Measurements from ENCODE around the gene ZNF764. TPM values are rescaled to one million over a fixed set of nuclear protein-coding genes. Genes with fewer than 3 reads are reported as not detected.

The ZNF764 gene
- total and polyA plus RNA-seq, 9 donors: 4.3 to 14.5 (median 11.3) TPM

GRCh38 chr16:30574678-30575077, 16.5 kb upstream of the ZNF764 start:
- no peak for DNase-seq
- intact Hi-C loops (cut with DNase I): loop anchor here in 1 of 4 donors (5.0 kb wide), 1 partner anchor 128 kb away; no protein-coding TSS in a partner anchor
- Histone ChIP-seq H3K4me3 (no peak overlapping the region), H3K27ac (no peak overlapping the region), H3K36me3 (no peaks in the 10 kb centered on the region), H3K9me3 (no peaks in the 10 kb centered on the region), H3K27me3 (no peaks in the 10 kb centered on the region), H3K4me1 (ENCODE audit: insufficient read depth) (peaks cover 10% of the 10 kb centered on the region)
- no peak for TF ChIP-seq EP300 (IDR thresholded peaks at IDR 0.05)
- TF ChIP-seq POLR2A (IDR thresholded peaks at IDR 0.05): no peak
- TF ChIP-seq CTCF (IDR thresholded peaks at IDR 0.05): no peak
- 61 to 68% (median 66%) methylated on average over 1 of the region's 1 CpG for WGBS, 3 donors

- no peaks in the 10 kb centered on the region for H3K36me3 ChIP-seq
- peak within 1 kb of the TSS; percentile 90 to 98 for H3K27ac ChIP-seq
- no peak for TF ChIP-seq EP300 (IDR thresholded peaks at IDR 0.05)
- TF ChIP-seq CTCF (IDR thresholded peaks at IDR 0.05): peak in 1 of 3 donors; percentile 22
- peak; percentile 66 for TF ChIP-seq POLR2A (IDR thresholded peaks at IDR 0.05)
- no peaks in the 10 kb centered on the region for H3K27me3 ChIP-seq
- DNase-seq: peak; percentile 95 to 97 (median 96)
- peak within 1 kb of the TSS; percentile 91 for H3K4me3 ChIP-seq
- H3K4me1 ChIP-seq (ENCODE audit: insufficient read depth): peaks cover 10% of the 10 kb centered on the region
- WGBS, 3 donors: 0 to 1% (median 0%) methylated on average over 49 to 67 of the region's 67 CpGs
- H3K9me3 ChIP-seq: no peaks in the 10 kb centered on the region
- intact Hi-C loops (cut with DNase I): loop anchor here in 1 of 4 donors (5.0 kb wide), 1 partner anchor 131 kb away; no protein-coding TSS in a partner anchor
Observed at GRCh38 chr16:30571445-30572322, 13.5 kb upstream of the ZNF764 start, which contains the start of gene ZNF688. Gene ZNF688 (minus strand): TSS chr16:30571714. CDS start chr16:30571629, 85 bp downstream.

- Histone ChIP-seq H3K36me3 (no peaks in the 10 kb centered on the region), H3K4me3 (peak overlapping the region; percentile 91), H3K27ac (peak overlapping the region; percentile 90 to 98), H3K9me3 (no peaks in the 10 kb centered on the region), H3K4me1 (ENCODE audit: insufficient read depth) (peaks cover 10% of the 10 kb centered on the region), H3K27me3 (no peaks in the 10 kb centered on the region)
- DNase-seq: peak; percentile 53 to 70 (median 69)
- 7% methylated on average over 22 of the region's 22 CpGs for WGBS, 3 donors
- TF ChIP-seq POLR2A (IDR thresholded peaks at IDR 0.05) (no peak), CTCF (IDR thresholded peaks at IDR 0.05) (no peak), EP300 (IDR thresholded peaks at IDR 0.05) (no peak)
- intact Hi-C loops (cut with DNase I): loop anchor here in 1 of 4 donors (5.0 kb wide), 1 partner anchor 131 kb away; no protein-coding TSS in a partner anchor
Observed at GRCh38 chr16:30570636-30571444, 12.7 kb upstream of the ZNF764 start.

Measured in ovary (tissue), 9 donors.